ENCODE data around the gene GALK1.
"Not testable (repeated sequence)": the region's sequence is repeated elsewhere in the genome, so short reads cannot be mapped to it uniquely, and the experiment has no call there.

Gene GALK1

DNA sequence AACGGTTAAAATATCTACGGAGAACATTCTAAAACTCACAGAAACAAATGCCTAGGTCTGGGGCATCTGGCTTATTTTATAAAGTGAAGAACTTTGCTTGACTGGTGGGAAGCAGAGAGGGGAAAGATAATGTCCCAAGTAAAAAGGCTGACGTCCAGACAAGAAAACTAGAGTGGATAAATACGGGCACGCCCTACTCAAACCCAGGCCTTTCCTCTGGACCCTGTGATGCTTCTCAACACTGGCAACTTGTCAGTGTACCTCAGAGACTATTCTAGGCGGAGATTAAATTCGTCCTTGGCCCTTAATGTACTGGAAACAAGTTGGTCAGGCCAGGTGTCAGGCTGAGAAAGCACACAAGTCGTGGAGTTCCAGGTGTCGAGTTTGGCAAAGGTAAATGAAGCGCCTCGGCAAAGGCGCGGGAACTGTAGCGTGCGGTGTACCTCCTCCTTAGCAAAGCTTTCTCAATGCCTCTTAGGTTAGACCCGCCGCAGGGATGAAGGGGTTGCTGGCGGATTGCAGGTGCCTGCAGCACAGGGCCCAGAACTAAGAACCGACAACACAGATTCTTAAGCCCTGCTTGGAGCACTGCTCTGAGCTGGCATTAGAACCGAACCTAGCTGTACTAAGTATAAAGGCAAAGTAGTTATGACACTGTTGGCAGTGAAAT, 18.9 kb upstream of the GALK1 start:
- DNase-seq: no peak

DNA sequence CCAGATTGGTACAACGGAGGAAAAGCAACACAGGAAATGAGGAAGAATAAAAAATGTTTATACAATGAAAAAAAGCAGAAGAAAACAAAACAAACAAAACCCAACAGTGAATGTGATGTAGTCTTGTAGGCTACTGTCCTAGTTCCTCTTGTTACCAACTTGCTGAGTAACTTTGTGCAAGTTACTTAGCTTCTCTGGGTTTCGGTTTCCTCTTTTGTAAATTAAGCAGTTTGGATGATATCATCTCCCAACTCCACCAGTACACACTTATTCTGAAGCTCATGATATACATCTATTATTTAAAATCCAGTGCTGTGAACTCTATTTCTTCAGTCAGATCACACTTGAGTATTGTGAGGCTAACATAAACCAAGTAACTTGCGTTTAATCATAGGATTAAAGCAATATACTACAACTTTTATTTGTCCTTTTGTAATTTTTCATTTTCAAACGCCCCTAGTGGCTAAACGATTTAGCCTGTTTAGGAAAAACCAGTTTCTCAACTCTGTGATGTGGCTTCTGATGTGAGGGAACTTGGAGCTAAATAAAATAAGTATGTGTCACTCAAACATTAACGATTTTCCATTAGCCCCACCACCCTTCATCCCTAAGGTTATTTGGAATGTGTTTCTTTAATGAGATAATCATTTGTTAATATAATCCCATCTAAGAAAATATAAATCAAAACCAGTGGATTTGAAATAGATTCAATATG, 18.2 kb upstream of the GALK1 start:
- DNase-seq: no peak

DNA sequence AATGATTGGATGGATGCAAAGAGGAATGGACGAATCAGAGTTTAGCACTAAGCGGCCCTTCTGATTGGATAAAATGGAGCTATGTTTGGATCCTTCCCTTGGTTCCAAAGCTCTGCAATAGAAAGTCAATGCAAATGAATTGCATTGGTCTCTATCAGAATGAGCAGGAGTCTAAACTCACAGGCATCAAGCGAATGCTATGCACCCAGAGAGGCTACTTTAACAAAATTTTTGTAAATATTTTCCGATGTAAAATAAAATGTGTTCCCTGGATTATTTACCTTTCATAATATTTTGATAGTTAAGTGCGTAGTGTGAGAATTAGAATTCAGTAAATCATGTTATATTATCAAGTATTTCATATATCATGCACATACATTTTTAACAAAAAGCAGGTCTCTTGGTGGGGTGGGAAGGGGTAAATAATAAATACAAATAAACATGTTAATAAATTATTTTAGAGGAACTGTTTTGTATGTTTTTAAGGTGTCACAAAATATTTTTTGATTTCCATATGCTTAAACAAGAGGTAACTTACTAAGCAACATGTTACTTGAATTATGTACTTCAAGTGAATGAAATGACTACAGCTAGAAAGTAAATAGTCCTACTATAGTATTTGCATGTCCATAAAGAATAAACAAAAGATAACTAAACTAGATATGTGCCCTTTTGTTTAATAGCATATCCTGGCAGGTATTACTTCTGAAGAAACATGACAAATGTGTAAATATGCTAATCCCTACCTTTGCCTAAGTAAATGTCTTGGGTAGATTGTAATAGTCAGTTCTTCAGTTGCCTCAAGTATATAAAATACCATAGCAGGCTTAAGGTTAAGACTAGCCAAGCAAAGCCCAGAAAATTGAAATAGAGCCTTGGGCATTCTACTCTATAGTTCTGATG, 15.2 kb upstream of the GALK1 start:
- DNase-seq: no peak

DNA sequence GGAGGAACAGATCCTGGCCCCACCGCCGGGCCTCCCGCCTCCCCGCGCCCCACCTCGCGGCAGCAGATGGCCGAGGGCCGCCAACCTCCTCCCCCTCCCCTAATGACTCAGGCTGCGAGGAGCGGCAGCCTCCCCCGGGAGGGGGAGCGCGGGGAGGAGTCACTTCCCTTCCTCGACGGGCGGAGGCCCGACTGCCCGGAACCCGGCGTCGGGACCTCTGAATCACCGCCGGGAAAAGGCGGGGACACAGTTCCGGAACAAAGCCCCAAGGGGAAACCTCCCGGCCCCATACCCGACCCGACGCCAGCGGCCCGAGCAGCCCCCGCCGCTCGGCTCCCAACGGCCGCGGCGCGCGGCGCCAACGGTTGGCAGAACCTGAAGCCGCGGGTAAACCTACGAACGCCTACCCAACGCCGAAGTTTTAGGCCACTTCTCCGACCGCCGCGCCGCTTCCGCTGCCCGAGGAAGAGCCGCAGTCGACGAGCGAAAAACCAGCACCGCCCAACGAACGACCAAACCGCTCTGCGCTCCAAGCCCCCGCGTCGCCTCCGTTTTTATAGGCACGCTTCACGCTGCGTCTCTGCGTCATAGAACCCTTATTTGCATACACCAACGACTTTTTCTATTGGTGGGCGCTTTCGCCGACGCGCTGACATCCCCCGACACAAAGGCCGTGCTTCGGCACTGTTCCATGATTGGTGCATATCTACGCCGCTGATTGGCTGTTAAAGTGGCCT, 14.4 kb upstream of the GALK1 start:
- peak; percentile 99 for DNase-seq

DNA sequence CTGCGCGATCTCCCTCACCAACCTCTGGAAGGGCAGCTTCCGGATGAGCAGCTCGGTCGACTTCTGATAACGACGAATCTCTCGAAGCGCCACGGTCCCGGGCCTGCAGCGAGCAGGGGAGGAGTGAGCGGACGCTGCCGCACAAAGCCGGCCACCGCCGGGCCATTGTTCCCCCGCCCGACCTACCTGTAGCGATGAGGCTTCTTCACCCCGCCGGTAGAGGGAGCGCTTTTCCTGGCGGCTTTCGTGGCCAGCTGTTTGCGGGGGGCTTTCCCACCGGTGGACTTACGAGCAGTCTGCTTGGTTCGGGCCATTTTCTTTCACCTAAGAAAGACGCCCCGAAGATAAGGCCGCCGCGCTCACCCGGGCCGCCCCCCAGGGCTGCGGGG, 13.9 kb upstream of the GALK1 start:
- no peak for DNase-seq

DNA sequence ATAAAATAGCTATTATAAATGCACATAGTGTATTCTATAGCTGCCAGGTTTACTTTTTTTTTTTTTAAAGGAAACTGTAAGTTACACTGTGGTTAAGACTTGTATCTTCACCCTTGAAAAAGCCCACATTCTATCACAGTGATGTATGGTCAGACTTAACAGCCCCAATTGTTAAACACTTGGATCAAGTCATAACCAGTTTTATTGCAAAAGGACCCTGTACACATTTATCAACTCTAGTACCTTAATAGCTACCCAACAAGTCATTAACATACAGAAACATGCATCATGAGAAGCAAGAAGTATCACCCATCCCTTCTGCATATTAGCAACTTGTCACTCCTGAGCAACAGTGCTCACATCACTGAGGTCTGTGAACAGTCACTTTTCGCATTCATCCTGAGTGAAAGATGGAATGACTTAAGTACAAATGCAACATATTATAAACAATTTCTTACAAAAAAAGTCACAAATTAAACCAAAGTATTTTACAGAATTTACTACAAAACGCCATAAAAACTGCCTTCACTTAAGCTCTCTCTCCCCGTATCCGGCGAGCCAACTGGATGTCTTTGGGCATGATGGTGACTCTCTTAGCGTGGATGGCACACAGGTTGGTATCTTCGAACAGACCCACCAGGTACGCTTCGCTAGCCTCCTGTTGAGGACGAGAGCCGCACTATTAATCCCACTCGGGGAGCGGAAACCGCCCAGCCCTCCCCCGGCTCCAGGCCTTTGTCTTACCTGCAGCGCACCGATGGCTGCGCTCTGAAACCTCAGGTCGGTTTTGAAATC, 13.3 kb upstream of the GALK1 start:
- not testable (repeated sequence) for DNase-seq

DNA sequence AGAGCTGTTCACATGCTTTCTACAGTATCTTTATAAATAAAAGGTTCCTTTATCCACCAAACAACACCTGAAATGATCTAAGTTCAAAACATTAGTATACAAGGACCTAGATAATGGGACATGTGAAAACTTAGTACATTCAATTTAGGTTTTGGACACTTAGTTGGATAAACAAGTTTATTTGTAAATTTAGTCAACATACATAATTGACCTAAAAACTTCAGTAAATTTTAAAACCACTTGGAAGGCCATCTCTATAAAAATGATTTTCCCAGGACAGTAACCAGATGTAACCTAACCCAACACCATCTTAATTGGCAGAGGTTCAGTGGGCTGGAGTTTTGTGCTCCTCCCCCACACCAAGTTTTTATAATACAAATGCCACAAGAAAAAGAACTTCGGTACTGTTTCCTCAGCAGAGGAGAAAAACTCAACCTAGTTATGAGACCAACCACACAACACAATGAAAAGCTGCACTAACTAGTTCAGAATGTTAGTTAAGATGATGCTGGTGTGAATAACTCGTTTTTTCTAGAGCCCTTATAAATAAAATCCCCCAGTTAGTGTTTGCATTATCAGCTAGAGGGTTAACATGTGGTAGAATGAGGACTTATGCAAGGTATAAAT, 12.4 kb upstream of the GALK1 start:
- DNase-seq: no peak

DNA sequence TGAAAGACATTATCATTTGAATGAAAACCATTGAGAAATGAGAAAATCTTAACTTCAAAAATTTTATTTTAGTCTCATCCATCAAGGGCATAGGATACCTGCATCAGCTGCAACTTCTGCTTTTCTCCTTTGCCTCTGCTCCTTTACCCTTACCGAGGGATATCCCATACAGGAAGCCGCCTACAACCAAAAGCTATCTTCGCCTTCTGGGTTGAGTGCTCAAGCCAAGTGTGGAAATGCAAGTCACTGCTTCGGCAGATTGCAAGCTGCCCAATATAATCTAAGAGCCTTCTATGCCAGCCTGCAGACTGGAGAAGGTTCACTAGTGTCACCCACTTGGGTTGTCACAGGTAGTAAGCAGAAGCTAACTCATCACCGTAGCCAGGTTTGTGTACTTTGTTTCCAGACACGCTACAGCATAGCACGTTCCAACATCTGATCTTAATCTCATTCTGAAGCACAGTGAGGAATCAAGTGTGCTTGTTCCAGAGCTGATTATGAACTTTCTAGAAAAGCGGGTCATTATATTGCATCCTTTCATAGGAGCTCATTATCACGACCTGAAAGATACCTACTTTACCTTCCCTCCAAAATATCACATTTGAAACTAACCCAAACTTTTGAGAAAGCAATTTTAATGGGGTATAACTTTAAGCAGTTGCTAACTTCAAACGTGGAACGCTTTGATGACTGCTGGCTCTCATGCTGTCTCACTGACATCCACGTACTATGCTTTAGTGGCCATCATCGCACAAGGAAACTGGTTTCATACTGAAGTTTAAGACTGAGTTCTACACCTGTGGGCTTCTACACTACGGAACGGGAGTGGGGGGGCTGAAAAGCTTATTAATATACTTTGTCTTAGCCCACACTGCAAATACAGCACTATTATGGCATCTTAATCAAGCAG, 11.6 kb upstream of the GALK1 start:
- DNase-seq: no peak

DNA sequence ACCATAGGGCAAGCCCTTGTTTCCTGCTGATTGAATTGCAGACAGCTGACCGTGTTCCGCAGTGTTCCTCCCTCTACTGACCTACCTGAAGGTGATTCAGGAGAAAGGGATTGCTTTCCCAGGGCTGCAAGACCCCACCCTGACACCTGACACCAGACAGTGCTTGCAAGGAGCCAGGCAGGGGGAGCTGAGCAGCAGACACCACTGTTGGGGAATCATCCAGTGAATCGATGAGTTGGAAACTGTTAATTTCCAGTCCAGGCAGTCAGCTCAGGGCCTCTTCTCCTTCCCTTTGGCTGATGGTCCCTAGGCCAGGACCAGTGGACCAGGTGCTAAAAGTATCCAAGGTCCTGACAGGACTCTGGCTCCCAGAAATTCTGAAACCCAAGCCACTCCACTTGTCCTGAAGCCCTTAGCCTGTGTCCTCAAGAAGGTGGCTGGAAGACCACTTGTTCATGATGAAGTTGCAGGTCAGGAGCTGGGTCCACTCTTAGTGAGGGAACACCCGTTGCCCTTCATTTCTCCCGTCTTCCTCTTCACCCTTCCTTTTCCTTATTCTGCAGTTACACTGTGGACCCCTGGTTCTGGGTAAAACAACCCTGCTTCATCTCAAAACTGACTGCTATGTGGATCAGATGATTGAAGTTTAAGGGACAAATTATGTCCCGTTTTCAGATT, 10.1 kb upstream of the GALK1 start:
- no peak for DNase-seq

DNA sequence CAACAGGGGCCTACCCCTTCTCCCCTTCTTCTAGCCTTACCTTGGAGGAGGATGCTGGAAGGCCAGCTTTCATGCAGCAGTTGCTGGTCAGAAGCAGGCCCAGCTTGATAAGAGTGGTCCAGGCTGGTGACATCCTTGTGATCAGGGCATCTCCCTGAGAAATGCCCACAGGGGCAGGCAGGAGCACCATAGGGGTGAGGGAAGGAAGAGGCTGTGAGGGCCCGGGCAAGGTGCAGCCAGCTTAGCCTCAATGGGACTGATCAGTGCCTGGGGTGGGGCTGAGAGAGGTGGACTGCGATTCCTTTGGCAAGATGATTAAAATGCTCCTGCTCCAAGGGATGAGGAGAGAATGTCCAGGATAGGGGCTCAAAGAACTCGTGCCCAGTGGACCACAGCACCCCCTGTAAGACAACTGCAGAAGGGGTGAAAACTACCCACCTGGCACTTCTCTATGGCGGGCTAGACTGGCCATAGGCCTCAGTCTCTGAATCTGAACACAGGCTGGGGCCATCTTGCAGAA, 9.5 kb upstream of the GALK1 start:
- no peak for DNase-seq

DNA sequence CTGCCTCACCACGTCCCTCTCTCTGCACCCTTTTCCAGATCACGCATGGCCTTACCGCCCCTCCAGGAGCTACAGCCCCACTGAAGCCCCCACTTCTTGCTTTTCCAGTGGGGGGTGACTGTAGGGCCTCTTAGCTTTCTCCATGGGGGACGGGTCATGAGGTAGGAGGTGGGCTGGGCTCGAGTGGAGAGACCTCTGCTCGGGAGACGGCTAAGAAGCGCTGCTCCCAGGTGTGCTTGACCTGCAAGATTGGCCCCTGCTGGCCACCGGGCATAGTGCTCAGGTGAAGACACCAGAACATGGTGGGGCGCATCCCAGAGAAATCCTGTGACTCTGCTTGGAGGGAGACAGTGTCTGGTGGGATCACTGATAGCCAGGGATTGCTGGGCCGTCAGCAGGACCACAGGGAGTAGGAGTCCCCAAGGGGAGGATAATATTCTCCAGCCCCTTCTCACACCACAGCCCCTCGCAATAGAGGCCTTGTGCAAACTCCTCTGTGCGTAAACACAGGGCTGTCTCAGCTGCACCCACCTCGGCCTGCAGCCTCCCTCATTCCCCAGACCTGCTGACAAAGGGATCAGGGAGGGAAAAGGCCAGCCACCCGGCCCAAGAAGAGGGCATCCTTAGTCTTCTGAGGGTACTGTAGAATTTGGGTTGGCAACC, 8.9 kb upstream of the GALK1 start:
- no peak for DNase-seq

DNA sequence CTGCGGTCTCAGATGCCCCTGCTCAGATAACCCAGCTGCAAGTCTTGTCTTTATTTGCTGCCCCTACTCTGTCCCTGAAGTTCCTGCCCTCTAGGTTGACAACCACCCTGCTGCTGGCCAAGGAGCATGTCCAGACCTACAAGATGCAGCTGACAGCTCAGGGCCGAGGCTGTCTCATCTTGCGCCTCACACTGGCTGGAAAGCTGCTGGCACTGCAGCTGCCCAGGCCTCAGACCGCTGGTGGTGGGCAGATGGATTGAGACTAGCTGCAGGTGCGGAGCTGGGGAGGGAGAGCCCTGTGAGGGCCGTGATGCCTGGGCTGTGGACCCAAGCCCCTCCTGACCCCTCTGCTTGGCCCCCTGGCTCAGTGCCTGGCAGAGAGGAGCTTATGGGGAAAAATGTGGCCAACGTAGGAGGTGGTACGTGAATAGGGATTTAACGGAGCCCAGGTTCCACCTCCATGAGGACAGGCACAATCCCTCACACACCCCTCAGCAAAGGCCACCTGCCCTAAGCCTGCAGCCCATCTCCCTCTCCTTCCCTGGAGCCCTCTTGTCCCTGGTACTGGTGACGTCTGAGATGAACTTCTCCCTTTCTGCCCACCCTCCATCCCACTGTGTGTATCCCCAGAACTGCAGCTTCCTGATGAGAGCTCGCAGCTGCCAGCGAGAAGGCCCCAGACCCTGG, 8.3 kb upstream of the GALK1 start:
- no peak for DNase-seq

DNA sequence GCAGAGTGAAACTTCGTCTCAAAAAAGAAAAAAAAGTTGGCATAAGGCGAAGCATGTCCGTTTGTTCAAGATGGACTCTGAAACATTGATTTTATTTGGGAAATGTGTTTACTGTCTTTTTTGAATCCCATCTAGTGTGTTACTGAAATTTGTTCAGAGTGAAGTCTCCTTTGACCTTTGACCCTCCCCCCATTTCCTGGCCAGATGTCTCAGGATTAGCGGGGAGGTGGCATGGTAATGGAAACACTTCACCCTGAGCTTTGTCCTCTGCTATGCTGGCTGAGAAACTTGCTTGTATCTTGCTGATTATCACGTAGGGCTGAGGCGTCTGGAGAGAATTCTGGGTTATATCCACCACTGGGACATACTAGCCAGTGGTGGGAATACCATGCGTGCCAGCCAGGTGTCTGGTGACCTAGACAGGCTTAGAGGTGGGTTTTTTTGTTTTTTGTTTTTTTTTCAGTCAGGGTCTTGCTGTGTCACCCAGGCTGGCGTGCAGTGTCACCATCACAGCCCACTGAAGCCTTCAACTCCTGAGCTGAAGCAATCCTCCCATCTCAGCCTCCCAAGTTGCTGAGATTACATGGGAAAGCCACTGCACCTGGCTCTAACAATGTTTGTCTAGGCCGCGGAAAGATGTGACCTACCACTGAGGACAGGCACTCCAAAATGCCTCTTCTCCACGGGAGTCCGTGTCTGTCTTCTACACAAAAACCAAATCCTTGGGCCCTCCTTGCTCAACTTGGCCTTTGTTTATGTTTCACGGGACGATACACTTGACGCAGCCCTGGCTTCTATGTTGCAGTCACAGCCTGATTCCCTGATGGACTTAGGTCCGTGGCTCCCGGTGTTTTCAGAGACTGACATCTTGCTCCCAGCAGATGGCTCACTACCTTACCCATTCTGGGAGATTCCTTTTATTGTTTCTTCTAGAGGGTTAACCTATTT, 6.6 kb upstream of the GALK1 start:
- DNase-seq: no peak

DNA sequence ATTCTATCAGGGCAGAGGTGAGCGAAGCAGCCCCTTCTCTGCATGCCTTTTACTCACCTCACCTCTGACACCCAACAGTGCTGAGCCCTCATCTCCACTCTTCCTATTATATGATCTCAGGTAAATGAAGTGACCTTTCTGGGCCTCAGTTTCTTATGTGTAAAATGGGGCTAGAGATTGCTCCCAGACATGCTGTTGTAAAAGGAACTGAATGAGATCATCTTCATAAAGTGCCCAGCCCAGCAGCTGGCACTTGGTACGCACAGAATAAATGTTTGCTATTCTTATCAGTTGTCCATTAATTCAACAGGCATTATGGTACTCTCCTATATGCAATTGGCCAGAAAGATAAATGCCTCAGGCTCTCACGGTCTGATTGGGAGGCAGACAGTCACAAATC, 4.5 kb upstream of the GALK1 start:
- DNase-seq: no peak

DNA sequence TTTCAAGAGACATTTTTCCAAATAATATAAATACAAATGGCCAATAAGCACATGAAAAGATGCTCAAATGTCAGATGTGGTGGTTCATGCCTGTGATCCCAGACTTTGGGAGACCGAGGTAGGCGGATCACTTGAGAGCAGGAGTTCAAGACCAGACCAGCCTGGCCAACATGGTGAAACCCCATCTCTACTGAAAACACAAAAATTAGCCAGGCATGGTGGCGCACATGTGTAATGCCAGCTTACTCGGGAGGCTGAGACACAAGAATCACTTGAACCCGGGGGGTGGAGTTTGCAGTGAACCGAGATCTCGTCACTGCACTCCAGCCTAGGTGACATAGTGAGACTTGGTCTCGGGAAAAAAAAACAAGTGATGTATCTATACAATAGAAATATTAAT, 2.9 kb upstream of the GALK1 start:
- no peak for DNase-seq

DNA sequence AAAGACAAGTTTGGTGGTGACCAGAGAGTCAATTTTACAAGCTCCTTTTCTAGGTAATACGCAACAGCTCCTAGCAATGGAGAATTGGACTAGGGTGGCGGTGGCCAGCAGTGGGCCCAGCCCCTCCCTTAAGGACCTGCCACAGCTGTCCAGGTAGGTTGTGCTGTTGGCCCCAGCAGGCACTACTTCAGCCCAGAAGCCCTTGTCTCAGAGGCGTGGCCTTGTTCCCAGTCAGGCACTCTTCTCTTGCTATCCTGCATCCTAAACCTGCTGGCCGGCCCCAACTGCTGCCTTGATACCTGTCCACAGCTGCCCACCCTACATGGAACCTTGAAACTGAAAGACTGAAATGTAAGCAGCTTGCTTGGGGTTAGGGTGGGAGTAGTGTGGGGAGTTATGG, 989 bp upstream of the GALK1 start:
- no peak for DNase-seq

DNA sequence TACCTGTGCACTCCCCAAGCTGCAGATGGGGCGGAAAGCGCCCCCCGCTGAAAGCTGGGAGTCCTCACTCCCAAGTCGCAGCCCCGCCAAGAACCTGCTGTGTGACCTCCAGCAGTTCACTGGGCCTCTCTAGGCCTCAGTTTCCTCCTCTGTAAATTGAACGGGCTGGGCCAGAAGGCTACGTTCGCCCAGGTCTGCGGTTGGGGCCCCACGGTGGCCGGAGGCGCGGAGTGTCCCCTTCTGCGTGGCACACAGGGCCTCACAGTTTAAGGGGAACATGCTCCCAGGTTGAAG, 628 bp downstream of the GALK1 start:
- DNase-seq: no peak
